ENCODE results near the gene FLVCR1. TPM values are rescaled to one million over a fixed set of nuclear protein-coding genes. Genes with fewer than 3 reads are reported as not detected.

FLVCR1 gene
- total and polyA plus RNA-seq, 9 of the 15 experiments (the other 6 are each of a cell fraction or from before 2014, with no cell fraction given), result 5.2 to 18.0 (median 12.5) TPM

- TF ChIP-seq ZZZ3 (IDR thresholded peaks at IDR 0.05), result no peak
- no peak for TF ChIP-seq RBM22 (IDR thresholded peaks at IDR 0.05; ENCODE audit: low read depth, low read length, poor library complexity, severe bottlenecking)
Observed at GRCh38 chr1:212847549-212847948, 10.5 kb upstream of the FLVCR1 start, which contains the start of gene SPATA45 (continued).

DNA sequence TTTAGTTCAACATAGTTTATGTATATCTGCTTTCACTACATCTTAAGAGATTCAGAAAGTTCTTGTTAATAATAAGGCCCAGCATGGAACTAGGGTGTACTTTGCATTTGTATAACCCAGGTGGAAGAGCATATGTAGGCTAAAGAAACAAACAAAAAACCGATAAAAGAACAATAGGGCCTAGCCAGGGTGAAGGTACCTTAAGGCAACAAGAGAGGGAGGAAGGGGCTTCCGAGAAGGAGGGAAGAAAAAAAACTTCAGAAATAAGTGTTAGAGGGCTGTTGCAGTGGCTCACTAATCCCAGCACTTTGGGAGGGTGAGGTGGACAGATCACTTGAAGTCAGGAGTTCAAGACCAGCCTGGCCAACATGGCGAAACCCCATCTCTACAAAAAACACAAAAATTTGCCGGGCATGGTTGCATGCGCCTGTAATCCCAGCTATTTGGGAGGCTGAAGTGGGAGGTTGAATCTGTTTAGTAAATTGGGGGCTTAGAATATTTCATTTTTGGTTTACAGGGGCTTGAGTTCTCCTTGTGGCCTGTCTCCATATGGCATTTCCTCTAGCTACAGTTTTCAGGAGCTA, 5.9 kb upstream of the FLVCR1 start:
- H3K27ac ChIP-seq (ENCODE audit: extremely low read depth, low read depth, low read length), result no peak overlapping the region
- H3K79me2 ChIP-seq (ENCODE audit: control insufficient read depth, insufficient read depth, low read length), result peaks cover 6% of the 10 kb centered on the region; the same call in 2 of the 3 replicates
- FAIRE-seq, result no peak
- no peaks in the 10 kb centered on the region for H3K9me1 ChIP-seq (ENCODE audit: control insufficient read depth, insufficient read depth, low read length)
- H4K20me1 ChIP-seq (replicated peaks; ENCODE audit: control insufficient read depth, insufficient read depth, low read length), result no peaks in the 10 kb centered on the region
- WGBS (ENCODE audit: insufficient coverage, low coverage, missing lambda C conversion rate), result 76% methylated on average over 5 of the region's 5 CpGs
- no peaks in the 10 kb centered on the region for H3K36me3 ChIP-seq (ENCODE audit: control insufficient read depth, insufficient read depth, low read length)
- DNase-seq (ENCODE audit: extremely low read depth in 1 of 4, low spot score in 3 of 4), result no peak
- ATAC-seq, result no peak
- ChIA-PET CTCF (ENCODE audit: low intra/inter-chr PET ratio) (no interaction called here), POLR2A (interaction anchor here (0.7 kb wide), 1 partner anchor 22 kb away, joined by 3 read pairs; no protein-coding TSS in a partner anchor)
- H3K4me2 ChIP-seq (ENCODE audit: insufficient read depth, low read length), result no peak overlapping the region
- H3K4me3 ChIP-seq, result no peak overlapping the region
- no TSS peak for BruUV-seq (replicated peaks)
- intact Hi-C loops (cut with micrococcal nuclease) (no loop called here), in situ Hi-C loops (cut with MboI) (no loop called here)
- H3K9ac ChIP-seq (ENCODE audit: insufficient read depth in 1 of 2, low read depth in 2 of 2, low read length in 2 of 2), result no peak overlapping the region
- no peak for TF ChIP-seq RNF2 (IDR thresholded peaks at IDR 0.05)
- TF ChIP-seq HDAC2 (IDR thresholded peaks at IDR 0.05), result no peak
- no peak for TF ChIP-seq PHF20 (IDR thresholded peaks at IDR 0.05; ENCODE audit: partially characterized antibody)
- TF ChIP-seq MLX (CRISPR knock-in tag; conservative IDR thresholded peaks at IDR 0.05), result no peak
- TF ChIP-seq FOXA3 (CRISPR knock-in tag; conservative IDR thresholded peaks at IDR 0.05 in 1 of 2, IDR thresholded peaks at IDR 0.05 in 1 of 2), result no peak
- H3K4me1 ChIP-seq (replicated peaks in 1 of 2; ENCODE audit: control insufficient read depth in 2 of 2, insufficient read depth in 2 of 2, low read length in 2 of 2), result peaks cover 5 to 7% of the 10 kb centered on the region in 2 experiments; a peak in 4 of 5 replicates
- no peaks in the 10 kb centered on the region for H3K9me3 ChIP-seq (replicated peaks; ENCODE audit: control insufficient read depth, insufficient read depth, low read depth, low read length)
- H2AFZ ChIP-seq (ENCODE audit: low read depth, low read length), result no peak overlapping the region
- H3K27me3 ChIP-seq (ENCODE audit: control insufficient read depth in 2 of 2, insufficient read depth in 2 of 2, low read length in 2 of 2), result no peaks in the 10 kb centered on the region
